ENCODE measurements around the gene KEAP1.

The KEAP1 gene

GRCh38 chr19:10486551-10486950, 16.6 kb downstream of the KEAP1 start:
- Histone ChIP-seq H3K36me3 (ENCODE audit: low read length) (peaks cover 11% of the 10 kb centered on the region; the same call in 1 of the 2 replicates), H3K9ac (ENCODE audit: low read length) (no peak overlapping the region), H3K27ac (ENCODE audit: low read depth, low read length) (no peak overlapping the region), H4K20me1 (ENCODE audit: low read depth, low read length) (no peaks in the 10 kb centered on the region), H3K4me3 (ENCODE audit: insufficient read depth, low read length, poor library complexity, severe bottlenecking) (no peak overlapping the region), H3K79me2 (ENCODE audit: insufficient read depth, low read length) (peaks cover 13% of the 10 kb centered on the region; the same call in 1 of the 2 replicates), H2AFZ (ENCODE audit: low read depth, low read length, severe bottlenecking) (no peak overlapping the region), H3K27me3 (ENCODE audit: low read length) (no peaks in the 10 kb centered on the region), H3K4me2 (ENCODE audit: low read depth, low read length, poor library complexity, severe bottlenecking) (no peak overlapping the region), H3K9me2 (replicated peaks; ENCODE audit: insufficient read depth, low read length) (no peaks in the 10 kb centered on the region), H3F3A (ENCODE audit: insufficient read depth) (peaks cover 12% of the 10 kb centered on the region), H3K9me3 (ENCODE audit: insufficient read depth, low read length) (no peaks in the 10 kb centered on the region)
- no peak for TF ChIP-seq EZH2phosphoT487 (conservative IDR thresholded peaks at IDR 0.05; ENCODE audit: low read length)
- no peak for TF ChIP-seq CTCF (IDR thresholded peaks at IDR 0.05; ENCODE audit: insufficient read depth, low read length, poor library complexity, severe bottlenecking)

GRCh38 chr19:10478903-10479384, 24.2 kb downstream of the KEAP1 start:
- H2AFZ ChIP-seq (ENCODE audit: low read depth, low read length, severe bottlenecking) = no peak overlapping the region

GRCh38 chr19:10478476-10478875, 24.7 kb downstream of the KEAP1 start:
- H3K36me3 ChIP-seq (ENCODE audit: low read length) = no peaks in the 10 kb centered on the region
- no peaks in the 10 kb centered on the region for H3K9me3 ChIP-seq (ENCODE audit: insufficient read depth, low read length)
- no peaks in the 10 kb centered on the region for H3K79me2 ChIP-seq (ENCODE audit: insufficient read depth, low read length)
- no peak overlapping the region for H3K4me3 ChIP-seq (ENCODE audit: insufficient read depth, low read length, poor library complexity, severe bottlenecking)
- H3K9me2 ChIP-seq (replicated peaks; ENCODE audit: insufficient read depth, low read length) = no peaks in the 10 kb centered on the region
- no peaks in the 10 kb centered on the region for H4K20me1 ChIP-seq (ENCODE audit: low read depth, low read length)
- H3K9ac ChIP-seq (ENCODE audit: low read length) = no peak overlapping the region
- no peak overlapping the region for H3K27ac ChIP-seq (ENCODE audit: low read depth, low read length)
- no peak overlapping the region for H3K4me2 ChIP-seq (ENCODE audit: low read depth, low read length, poor library complexity, severe bottlenecking)
- peaks cover 14% of the 10 kb centered on the region; the same call in 1 of the 2 replicates for H3F3A ChIP-seq (ENCODE audit: insufficient read depth)
- TF ChIP-seq EZH2phosphoT487 (conservative IDR thresholded peaks at IDR 0.05; ENCODE audit: low read length) (no peak), CTCF (IDR thresholded peaks at IDR 0.05; ENCODE audit: insufficient read depth, low read length, poor library complexity, severe bottlenecking) (no peak)
- H3K27me3 ChIP-seq (ENCODE audit: low read length) = no peaks in the 10 kb centered on the region
- no peak overlapping the region for H2AFZ ChIP-seq (ENCODE audit: low read depth, low read length, severe bottlenecking)

More at GRCh38 chr19:10478903-10479384, 24.2 kb downstream of the KEAP1 start:
- Histone ChIP-seq H3K9me2 (replicated peaks; ENCODE audit: insufficient read depth, low read length) (no peaks in the 10 kb centered on the region), H3K4me2 (ENCODE audit: low read depth, low read length, poor library complexity, severe bottlenecking) (no peak overlapping the region), H3K27me3 (ENCODE audit: low read length) (no peaks in the 10 kb centered on the region), H3K36me3 (ENCODE audit: low read length) (no peaks in the 10 kb centered on the region), H3K4me3 (ENCODE audit: insufficient read depth, low read length, poor library complexity, severe bottlenecking) (no peak overlapping the region), H3K27ac (ENCODE audit: low read depth, low read length) (no peak overlapping the region), H3K9ac (ENCODE audit: low read length) (no peak overlapping the region), H3F3A (ENCODE audit: insufficient read depth) (peaks cover 14% of the 10 kb centered on the region; the same call in 1 of the 2 replicates), H3K9me3 (ENCODE audit: insufficient read depth, low read length) (no peaks in the 10 kb centered on the region), H3K79me2 (ENCODE audit: insufficient read depth, low read length) (no peaks in the 10 kb centered on the region), H4K20me1 (ENCODE audit: low read depth, low read length) (no peaks in the 10 kb centered on the region)
- no peak for TF ChIP-seq EZH2phosphoT487 (conservative IDR thresholded peaks at IDR 0.05; ENCODE audit: low read length)
- no peak for TF ChIP-seq CTCF (IDR thresholded peaks at IDR 0.05; ENCODE audit: insufficient read depth, low read length, poor library complexity, severe bottlenecking)
